ENCODE measurements around the gene SGK1. TPM values are rescaled to one million over a fixed set of nuclear protein-coding genes. Genes with fewer than 3 reads are reported as not detected.
A peak's percentile ranks its signal among the peaks of the same experiment; 100 is the strongest.

SGK1 gene
- total RNA-seq, 1 donor from 2014 or later, result 15.8 TPM

GRCh38 chr6:134254118-134254517 lies 63.8 kb downstream of the SGK1 start:
- DNase-seq (ENCODE audit: low spot score), result no peak
- Histone ChIP-seq H3K27me3 (no peaks in the 10 kb centered on the region), H3K9me3 (ENCODE audit: low read depth) (no peaks in the 10 kb centered on the region), H2AFZ (replicated peaks) (no peak overlapping the region), H3K36me3 (no peaks in the 10 kb centered on the region), H3F3A (ENCODE audit: low read depth) (no peaks in the 10 kb centered on the region), H3K4me3 (no peak overlapping the region), H3K4me1 (no peaks in the 10 kb centered on the region), H4K20me1 (ENCODE audit: low read depth) (no peaks in the 10 kb centered on the region), H3K9ac (no peak overlapping the region), H3K79me2 (ENCODE audit: low read depth) (no peaks in the 10 kb centered on the region), H3K4me2 (no peak overlapping the region), H3K27ac (no peak overlapping the region)
- Mint-ChIP-seq H3K4me3 (no peak overlapping the region), H3K4me1 (peaks cover 17% of the 10 kb centered on the region), H3K27me3 (ENCODE audit: insufficient read depth, low read depth) (peaks cover 3% of the 10 kb centered on the region), H3K27ac (no peak overlapping the region), H3K36me3 (no peaks in the 10 kb centered on the region), H3K9me3 (peaks cover 3% of the 10 kb centered on the region)
- TF ChIP-seq CTCF (IDR thresholded peaks at IDR 0.05), result no peak
- no peak for TF ChIP-seq EZH2 (IDR thresholded peaks at IDR 0.05)
- no peak for TF ChIP-seq EZH2phosphoT487 (IDR thresholded peaks at IDR 0.05)

- Mint-ChIP-seq H3K4me1 (peaks cover 17% of the 10 kb centered on the region), H3K36me3 (no peaks in the 10 kb centered on the region), H3K4me3 (no peak overlapping the region), H3K27me3 (ENCODE audit: insufficient read depth, low read depth) (peaks cover 3% of the 10 kb centered on the region), H3K27ac (no peak overlapping the region), H3K9me3 (peaks cover 3% of the 10 kb centered on the region)
- no peak overlapping the region for H3K9ac ChIP-seq
- peak overlapping the region; percentile 2 for H3K27ac ChIP-seq
- H3K4me1 ChIP-seq, result no peaks in the 10 kb centered on the region
- no peaks in the 10 kb centered on the region for H3K79me2 ChIP-seq (ENCODE audit: low read depth)
- H3K27me3 ChIP-seq, result no peaks in the 10 kb centered on the region
- no peak overlapping the region for H3K4me2 ChIP-seq
- no peaks in the 10 kb centered on the region for H3K36me3 ChIP-seq
- H4K20me1 ChIP-seq (ENCODE audit: low read depth), result no peaks in the 10 kb centered on the region
- no peaks in the 10 kb centered on the region for H3F3A ChIP-seq (ENCODE audit: low read depth)
- no peak overlapping the region for H2AFZ ChIP-seq (replicated peaks)
- H3K9me3 ChIP-seq (ENCODE audit: low read depth), result no peaks in the 10 kb centered on the region
- no peak for TF ChIP-seq CTCF (IDR thresholded peaks at IDR 0.05)
- no peak for TF ChIP-seq EZH2 (IDR thresholded peaks at IDR 0.05)
- no peak for TF ChIP-seq EZH2phosphoT487 (IDR thresholded peaks at IDR 0.05)
- H3K4me3 ChIP-seq, result no peak overlapping the region
- DNase-seq (ENCODE audit: low spot score), result peak; percentile 77
These were observed 64.2 kb downstream of the SGK1 start for GRCh38 chr6:134253681-134254080.

GRCh38 chr6:134251320-134251719 lies 66.6 kb downstream of the SGK1 start:
- Histone ChIP-seq H3F3A (ENCODE audit: low read depth) (no peaks in the 10 kb centered on the region), H3K9ac (no peak overlapping the region), H3K27ac (no peak overlapping the region), H3K9me3 (ENCODE audit: low read depth) (no peaks in the 10 kb centered on the region), H2AFZ (replicated peaks) (no peak overlapping the region), H4K20me1 (ENCODE audit: low read depth) (no peaks in the 10 kb centered on the region), H3K36me3 (no peaks in the 10 kb centered on the region), H3K4me3 (no peak overlapping the region), H3K4me2 (no peak overlapping the region), H3K79me2 (ENCODE audit: low read depth) (no peaks in the 10 kb centered on the region), H3K27me3 (no peaks in the 10 kb centered on the region), H3K4me1 (no peaks in the 10 kb centered on the region)
- no peaks in the 10 kb centered on the region for H3K36me3 Mint-ChIP-seq
- TF ChIP-seq EZH2phosphoT487 (IDR thresholded peaks at IDR 0.05) (no peak), EZH2 (IDR thresholded peaks at IDR 0.05) (no peak), CTCF (IDR thresholded peaks at IDR 0.05) (no peak)
- H3K4me1 Mint-ChIP-seq, result peaks cover 17% of the 10 kb centered on the region
- no peaks in the 10 kb centered on the region for H3K9me3 Mint-ChIP-seq
- H3K27ac Mint-ChIP-seq, result no peak overlapping the region
- H3K27me3 Mint-ChIP-seq (ENCODE audit: insufficient read depth, low read depth), result peaks cover 3% of the 10 kb centered on the region
- DNase-seq (ENCODE audit: low spot score), result no peak
- no peak overlapping the region for H3K4me3 Mint-ChIP-seq
